Nucleus accumbens (tissue), 56 donors: ENCODE data around the gene KDM5C.
A peak's percentile ranks its signal among the peaks of the same experiment; 100 is the strongest.

Experiments
- DNase-seq, 56 donors: peaks; one replicate each; lab custom pipeline; 2025; lab: John Stamatoyannopoulos, UW

The KDM5C gene

GRCh38 chrX:53253293-53254020 lies 28.4 kb upstream of the KDM5C start:
- DNase-seq, result no peak

- no peak for DNase-seq
These were observed 26.3 kb upstream of the KDM5C start for GRCh38 chrX:53251307-53251706.

GRCh38 chrX:53250556-53250955 lies 25.5 kb upstream of the KDM5C start:
- DNase-seq, result no peak

GRCh38 chrX:53249408-53250042 lies 24.5 kb upstream of the KDM5C start:
- DNase-seq, result no peak

GRCh38 chrX:53247928-53248327 lies 22.9 kb upstream of the KDM5C start:
- no peak for DNase-seq

GRCh38 chrX:53246231-53246630 lies 21.2 kb upstream of the KDM5C start:
- peak in 5 of 56 donors; percentile 5 to 25 (median 5) for DNase-seq

GRCh38 chrX:53244610-53245009 lies 19.6 kb upstream of the KDM5C start:
- DNase-seq, result no peak

GRCh38 chrX:53242310-53242709 lies 17.3 kb upstream of the KDM5C start:
- no peak for DNase-seq

GRCh38 chrX:53241558-53241957 lies 16.6 kb upstream of the KDM5C start:
- no peak for DNase-seq

- no peak for DNase-seq
These were observed 14.5 kb upstream of the KDM5C start for GRCh38 chrX:53239474-53239873.

GRCh38 chrX:53237056-53237455 lies 12.0 kb upstream of the KDM5C start:
- DNase-seq, result no peak

GRCh38 chrX:53236025-53236679 lies 11.1 kb upstream of the KDM5C start:
- no peak for DNase-seq

- DNase-seq, result no peak
These were observed 10.6 kb upstream of the KDM5C start for GRCh38 chrX:53235566-53235965.

GRCh38 chrX:53234484-53234883 lies 9.5 kb upstream of the KDM5C start:
- no peak for DNase-seq

GRCh38 chrX:53233536-53233935 lies 8.5 kb upstream of the KDM5C start:
- no peak for DNase-seq

- no peak for DNase-seq
These were observed 5.1 kb upstream of the KDM5C start for GRCh38 chrX:53230116-53230515.

GRCh38 chrX:53227224-53227765 lies 2.3 kb upstream of the KDM5C start:
- no peak for DNase-seq

GRCh38 chrX:53223955-53224859 lies 800 bp downstream of the KDM5C start:
- DNase-seq, result peak in 3 of 56 donors; percentile 7 to 52 (median 33)

- DNase-seq, result no peak
These were observed 1.8 kb downstream of the KDM5C start for GRCh38 chrX:53223068-53223693.
